ENCODE results near the gene ACACA.

ACACA gene

DNA sequence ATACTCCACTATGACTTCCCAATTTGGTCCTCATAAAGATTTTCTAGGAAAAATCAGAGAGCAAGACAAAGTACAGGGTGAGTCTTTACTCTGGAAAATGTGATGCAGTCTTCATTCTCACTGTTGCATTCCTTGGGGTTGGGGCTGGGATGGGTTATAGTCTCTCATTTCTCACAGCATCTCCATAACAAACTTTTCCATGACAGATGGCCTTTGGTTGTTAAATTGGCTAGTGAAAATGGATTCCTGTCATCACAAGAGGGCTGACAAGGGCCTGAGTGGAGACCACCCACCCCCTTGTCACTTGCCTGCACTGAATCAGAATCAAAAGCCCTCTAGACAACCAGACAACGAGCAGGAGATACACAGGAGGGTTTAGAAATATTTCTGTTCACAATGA lies 283.2 kb downstream of the ACACA start:
- DNase-seq, result no peak

DNA sequence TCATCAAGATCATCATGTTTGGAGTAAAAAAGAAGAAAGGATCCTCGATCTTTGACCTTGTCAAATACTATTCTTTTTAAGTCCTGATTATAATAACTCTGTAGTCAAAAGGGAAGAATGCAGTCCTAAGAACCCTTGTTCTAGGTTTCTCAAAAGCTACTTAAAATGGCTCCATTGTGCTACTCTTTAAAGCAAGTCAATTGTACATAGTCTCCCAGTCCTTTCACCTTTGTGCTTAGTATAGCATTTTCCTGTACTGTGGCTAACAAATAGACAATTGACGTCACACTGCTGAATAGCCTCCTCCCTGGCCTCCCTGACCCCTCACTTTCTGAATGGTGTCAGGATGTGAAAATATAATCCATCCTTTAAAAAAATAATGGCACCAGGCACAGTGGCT lies 285.0 kb downstream of the ACACA start:
- no peak for DNase-seq

DNA sequence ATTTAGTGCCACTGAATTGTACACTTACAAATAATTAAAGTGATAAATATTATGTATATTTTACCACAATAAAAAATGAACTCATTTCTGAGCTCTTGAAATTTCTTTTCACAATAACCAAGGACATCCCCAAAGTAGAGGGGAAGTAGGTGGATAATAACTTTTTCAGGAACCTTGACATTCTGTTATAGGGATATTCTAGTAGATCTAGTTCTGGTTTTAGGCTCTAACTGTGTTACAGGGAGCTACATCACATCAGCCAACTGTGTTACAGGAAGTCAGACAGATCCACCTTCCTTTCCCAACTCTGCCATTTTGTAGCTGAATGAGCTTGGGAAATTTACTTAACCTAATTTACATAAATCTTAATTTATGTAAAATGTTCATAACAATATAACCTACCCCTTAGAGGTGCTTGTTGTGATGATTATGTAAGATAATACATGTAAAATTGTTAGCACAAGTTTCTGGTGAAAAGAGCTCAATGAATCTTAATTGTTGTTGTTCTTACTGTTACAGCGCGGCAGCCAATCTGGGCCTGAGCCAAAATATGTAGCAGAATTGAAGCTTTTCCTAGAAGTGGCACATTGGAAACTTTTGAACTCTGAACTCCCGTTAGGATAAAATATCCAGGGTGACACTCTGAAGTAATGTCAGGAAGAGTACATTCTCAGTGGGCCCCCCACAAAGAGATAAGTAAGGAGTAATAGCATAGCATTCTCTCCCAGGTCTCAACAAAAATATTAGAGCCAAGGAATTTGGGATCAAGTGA lies 288.1 kb downstream of the ACACA start:
- DNase-seq, result no peak

DNA sequence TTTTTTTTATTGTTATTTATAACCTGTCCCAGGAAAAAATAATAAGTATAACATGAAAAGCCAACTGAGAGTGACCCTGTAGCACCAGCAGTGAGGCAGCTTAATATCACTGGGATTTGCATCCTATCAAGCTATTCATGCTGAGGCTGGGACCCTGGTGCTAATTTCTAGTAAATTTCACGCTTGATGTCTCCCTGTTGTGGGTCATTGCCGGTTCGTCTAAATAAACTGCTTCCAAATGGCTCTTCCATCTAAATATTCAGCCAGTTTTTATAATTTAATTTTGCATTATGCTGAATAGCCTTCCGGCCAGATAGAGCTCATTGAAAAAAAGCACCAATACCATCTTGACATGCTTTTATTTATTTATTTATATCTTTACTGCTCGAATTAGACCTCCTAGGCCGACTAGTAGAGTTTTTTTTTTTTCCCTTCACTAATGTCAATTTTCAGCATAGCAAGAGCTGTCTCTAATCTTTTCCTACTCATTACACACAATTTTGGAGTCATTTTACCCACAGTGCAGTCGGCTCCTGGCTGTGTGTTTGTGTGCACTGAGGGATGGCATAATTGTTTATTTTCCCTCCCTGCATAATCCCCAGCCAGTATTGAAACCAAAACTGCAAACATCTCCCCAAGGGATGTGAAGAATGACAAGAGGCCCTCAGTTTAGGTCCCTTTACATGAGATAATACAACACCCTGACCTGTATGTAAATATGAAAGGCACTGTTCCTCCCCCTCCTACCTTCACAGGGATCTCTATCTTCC lies 289.1 kb downstream of the ACACA start:
- DNase-seq, result peak in 1 of 2 experiments; percentile 20

DNA sequence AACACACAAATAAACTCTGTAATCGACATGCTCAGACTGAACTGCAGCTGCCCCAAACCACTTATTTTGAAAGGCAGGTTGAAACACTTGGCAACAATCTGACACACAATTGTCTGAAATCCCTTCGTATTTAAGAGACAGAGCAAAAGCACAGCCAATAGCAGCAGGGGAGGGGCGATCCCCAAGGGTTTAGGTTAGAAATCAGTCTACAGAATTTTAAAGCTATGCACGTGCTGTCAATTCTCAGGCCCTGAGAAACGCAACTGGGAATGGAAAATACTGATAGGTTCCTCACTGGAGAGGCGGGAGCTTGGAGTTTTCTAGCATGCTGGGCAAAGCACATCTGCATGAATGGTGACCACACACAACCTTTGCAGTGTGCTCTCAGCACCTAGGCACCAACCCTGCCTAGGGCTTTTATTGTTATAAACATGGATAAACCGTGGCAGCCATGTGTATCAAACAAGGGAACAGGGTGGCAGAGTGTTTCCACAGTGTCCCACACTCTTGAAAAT lies 289.9 kb downstream of the ACACA start:
- no peak for DNase-seq

DNA sequence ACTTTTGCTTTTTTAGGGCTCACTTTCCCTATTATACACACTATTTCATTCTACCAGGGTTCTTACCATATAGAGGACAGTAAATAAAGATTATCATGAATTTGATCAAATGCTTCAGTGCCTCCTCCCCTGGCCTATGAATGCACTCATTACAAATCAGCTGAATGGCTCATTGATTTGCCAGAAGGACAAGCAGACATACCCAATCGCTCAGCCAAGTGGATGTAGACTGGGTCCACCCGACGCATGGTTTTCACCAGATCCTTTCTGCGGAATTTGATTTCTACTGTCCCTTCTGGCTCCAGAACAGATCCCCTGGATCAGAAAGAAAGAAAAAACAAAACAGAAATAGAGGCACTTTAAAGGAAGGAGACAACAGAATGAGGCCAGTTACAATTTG lies 295.3 kb downstream of the ACACA start:
- DNase-seq, result no peak

DNA sequence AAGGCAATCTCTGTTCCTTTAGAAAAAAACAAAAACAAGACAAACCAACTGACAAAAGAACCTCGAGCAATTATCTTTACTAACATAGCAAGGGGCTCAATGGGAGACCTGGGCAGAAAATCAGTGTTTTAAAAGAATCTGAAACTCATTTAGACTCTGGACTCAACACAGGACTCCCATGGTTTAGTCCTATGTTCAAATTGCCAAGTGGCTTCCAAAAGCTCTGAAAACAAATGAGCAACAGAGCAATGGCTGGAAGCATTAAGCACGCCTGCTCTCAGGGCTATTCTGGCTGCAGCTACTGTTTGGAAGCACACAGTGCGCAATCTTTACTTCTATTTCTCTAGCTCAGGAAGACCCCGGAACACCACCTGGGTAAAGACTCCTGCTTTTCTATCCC lies 295.9 kb downstream of the ACACA start:
- DNase-seq, result no peak

DNA sequence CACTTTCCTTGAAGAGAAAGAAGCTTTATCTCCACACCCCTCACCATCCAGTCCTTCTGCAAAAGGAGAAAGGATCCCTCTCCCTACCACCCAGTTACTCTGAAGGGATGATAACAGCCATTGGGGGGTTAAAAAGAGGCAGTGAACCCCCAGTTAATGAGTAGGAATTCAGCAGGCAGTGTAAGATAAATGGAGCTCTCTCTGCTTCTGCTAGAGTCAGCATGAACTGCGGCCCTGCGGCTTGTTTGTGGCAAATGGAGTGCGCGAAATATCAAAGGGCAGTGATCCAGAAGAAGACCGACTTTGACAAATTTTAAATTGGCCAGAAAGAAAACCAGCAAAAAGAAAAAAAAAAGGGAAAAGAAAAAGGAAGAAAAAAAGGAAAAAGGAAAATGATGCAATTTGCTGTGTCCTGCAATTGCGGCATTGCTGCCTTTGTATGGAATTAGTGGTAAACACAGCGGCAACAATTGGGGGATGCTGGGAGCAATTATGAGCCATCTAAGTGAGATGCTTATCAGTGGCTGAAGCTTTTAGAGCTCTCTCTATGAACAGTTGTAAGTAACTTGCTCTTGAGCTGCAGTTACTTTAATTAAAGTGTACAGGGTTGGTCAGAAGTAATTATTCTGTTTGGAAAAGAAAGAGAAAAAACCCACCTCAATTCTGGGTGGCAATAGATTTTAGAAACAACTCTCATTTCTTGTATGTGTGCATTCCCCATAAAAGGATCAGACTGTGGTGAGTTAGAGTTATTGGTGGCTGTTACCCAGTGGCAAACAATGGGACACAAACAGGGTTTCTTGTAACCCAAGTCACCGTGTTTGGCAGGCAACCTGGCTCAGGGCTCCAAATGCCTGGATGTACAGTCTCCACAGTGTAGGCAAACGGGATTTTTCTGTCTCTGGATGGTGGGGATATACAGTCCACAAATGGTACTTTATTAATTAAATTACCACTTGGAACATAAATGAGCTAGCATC lies 296.6 kb downstream of the ACACA start:
- no peak for DNase-seq

DNA sequence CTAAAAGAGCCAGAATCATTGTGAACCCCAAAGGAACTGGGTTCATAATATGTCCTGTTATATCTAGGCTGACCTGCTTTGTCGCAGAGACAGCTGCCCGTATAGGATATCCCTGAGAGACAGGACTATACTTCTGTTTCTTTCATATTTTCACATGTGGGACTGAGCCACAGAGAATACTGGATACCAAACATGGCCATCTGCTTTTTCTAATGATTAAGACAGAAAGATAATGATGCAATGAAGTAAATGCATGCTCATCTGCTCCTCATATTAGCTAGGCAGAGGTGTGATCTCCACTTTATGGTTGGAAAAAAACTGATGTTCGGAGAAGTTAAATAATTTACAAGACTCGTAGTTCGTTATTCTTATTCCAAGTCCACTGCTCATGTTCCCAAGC lies 297.5 kb downstream of the ACACA start:
- DNase-seq, result no peak

DNA sequence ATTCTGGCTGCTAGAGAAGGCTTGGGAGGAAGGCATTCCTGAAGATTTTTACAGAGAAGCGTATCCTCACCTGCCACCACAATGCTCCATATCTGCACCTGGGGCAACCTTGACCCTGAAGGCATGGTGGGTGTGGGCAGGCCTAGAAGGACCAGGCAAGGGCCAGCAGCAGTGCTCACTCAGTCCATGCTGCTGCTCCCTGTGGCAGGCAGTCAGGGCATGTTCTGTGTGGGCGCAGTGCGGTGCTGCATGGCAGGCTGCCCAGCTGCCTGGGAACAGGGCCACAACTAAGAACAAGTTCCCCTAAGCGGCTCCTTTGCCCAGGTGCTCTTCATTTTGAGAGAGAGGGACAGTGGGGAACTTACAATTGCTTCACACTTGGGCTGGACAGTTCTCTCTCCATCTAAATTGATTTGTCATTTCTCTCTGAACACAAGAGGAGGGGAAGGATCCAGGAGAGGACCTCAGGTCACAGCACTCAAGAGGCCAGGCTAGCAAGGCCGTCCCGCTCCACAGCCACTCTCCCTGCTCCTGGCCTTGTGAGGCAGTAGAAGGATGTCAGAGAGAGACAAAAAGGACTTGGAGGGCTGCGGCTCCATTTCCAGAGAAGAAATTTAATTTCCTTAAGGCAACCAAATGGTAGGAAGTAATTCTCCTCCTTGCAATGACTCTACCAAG lies 299.1 kb downstream of the ACACA start:
- peak in 1 of 2 experiments; percentile 62 for DNase-seq

DNA sequence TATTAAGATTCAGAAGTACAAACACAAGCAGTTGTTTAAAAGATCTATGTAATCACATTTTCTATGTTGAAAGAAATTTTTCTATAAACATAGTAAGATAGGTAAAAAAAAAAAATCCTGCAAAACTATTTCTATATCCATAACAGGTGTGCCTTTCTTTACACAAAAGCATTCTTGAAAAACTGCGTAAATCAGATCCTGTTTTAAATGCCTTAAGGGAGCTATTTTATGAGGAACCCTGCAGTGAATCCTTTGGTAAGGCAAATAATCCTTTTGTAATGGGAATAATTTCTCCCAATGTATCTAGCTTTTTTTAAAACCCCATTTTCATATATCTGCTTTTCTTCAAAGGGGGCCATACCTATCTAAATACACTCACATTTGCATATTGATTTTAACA lies 300.6 kb downstream of the ACACA start:
- no peak for DNase-seq

DNA sequence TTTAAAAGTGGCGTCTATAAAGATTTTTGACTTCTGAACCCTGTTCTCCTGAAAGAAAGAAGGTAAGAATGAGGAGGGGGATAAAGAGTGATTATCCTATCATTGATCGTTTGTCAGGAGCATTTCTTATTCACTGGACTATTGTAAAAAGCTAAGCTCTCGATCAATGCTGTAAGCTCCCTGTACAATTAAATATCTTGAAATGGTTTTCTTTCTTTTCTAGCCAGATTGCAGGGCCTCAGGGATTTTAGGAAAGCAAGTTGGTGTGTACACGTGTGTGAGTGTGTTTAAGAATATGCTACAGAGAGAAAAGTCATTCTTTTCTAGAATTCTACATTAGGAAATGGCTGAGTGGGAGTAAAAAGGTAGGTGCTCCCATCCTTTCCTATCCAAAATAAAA lies 303.4 kb downstream of the ACACA start:
- no peak for DNase-seq

DNA sequence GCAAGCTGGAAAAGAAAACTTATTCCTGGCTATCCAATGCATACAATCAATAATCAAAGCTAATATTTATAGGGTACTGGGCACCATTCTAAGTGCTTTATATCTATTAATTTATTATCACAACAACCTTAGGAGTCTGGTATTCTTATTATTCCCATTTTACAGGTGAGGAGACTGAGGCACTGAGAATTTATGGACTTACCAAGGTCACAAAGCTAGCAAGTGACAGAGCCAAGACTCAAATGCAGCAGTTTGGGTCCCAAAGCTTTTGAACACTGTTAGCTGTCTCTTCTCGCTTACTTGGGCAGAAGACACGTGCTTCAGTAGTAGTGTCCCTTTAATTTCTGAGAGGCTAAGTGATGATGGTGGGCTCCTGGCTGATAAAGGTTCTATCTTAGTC lies 305.3 kb downstream of the ACACA start:
- no peak for DNase-seq

DNA sequence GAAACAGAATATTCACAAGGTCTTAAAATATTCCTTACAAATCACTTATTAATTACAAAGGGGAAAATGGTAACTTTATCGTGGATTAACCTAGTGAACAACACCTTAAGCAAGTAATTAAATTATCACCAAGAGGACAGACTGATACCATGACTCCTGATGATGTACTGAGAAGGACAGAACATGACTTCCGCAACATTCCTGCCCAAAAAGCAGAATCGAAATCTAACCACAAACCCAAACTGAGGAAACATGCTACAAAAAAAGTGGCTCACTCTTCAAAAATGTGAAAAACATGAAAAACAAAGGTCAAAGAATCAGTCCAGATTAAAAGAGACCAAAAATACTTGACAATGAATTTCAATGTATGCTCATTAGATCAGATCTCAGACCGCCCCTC lies 306.4 kb downstream of the ACACA start:
- DNase-seq, result no peak

DNA sequence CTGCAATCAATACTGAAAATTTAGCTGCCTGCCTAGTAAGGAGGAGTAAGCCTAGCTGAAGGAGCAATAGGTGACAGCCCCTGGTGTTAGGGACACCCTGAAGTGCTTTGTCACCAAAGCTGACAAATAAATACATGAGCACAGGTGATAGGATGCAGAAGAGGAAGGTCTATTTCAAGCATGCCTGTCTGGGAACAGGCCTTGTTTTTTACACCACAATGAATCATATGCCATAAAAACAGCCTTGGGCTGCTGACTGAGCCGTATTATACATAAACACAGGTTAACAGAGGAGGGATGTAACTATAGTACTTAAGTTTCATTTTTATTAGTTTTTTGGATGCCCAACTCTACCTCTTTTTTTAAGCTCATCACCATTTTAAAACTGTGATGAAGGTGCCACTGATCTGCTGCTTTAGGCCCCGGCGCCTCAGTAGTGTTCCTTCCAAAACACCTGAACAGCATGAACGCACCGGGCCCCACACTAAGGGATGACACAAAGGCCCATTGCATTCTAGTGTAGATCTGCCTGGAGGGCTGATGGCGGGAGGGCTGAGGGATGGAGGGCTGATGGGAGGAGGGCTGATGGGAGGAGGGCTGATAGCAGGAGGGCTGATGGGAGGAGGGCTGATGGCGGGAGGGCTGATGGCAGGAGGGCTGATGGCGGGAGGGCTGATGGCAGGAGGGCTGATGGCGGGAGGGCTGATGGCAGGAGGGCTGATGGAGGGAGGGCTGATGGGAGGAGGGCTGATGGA lies 307.5 kb downstream of the ACACA start:
- DNase-seq, result no peak

DNA sequence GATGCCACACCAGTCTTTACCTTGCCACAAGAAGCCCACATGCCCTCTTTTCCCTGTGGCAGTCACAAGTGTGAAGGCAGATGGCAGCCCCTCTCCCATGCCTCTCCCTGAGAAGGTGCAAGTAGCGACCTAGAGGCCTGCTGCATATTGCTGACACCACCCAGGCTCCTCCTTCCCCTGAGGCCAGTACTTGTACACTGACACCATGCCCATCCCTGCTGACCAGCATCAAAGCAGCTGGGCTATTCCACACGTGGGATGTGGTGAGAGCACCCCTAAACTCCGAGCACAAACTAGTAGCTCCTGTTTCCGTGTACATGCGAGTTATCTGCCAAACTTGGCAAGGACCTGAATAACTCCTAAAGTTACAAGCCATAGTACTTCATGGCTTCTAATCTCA lies 308.5 kb downstream of the ACACA start:
- no peak for DNase-seq

DNA sequence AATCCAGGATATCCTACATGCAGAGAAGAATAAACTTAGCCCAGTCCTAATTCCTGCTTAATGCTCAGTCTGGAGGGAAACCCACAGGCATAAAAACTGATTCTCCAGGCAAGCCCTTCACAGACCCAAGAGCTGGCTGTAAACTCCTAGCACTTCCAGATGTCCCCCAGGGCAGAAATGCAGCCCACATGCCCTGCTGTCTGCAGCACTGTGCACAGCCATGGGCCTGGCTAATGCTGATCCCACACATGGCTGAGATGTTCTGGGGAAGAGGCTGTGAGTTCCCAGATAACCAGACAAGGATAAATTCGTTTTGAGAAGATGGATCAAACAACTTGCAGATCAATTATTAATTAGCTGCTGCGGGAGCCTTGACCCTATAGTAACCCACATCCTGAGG lies 309.5 kb downstream of the ACACA start:
- DNase-seq, result no peak

DNA sequence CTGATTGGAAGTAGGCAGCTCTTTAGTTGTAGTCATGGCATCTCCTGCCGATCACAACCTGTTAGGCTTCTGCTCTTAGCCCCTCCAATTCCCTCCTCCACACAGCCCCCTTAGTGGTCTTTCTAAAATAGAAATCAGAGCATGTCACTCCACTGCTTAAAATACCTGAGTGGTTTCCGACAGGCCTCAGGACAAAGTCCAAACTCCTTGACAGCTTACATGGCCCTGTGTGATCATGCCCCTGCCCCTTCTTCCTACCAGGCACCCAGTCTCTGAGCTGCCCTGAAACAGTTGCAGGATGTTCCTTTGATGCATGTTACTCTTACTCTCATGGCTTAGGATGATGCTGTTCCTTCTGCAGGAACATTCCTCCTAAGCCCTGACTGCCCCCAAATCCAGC lies 310.6 kb downstream of the ACACA start:
- no peak for DNase-seq

DNA sequence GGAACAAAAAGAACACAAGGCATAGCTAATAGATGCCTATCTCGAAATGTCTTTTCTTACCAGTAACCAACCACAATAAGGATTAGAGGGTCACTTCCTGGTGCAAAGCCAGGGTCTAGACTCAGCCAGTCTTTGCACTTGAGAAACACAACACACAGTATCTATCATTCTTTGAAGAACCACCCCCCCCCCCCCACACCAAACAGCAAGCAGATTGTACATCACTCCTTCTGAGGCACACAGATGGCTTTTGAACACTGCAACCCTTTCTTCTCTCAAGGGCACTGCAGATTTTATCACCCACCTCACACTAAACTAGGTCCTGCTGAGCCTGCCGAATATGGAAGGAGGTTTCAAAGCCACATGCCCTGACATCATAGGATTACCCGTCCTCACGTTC lies 312.2 kb downstream of the ACACA start:
- DNase-seq, result no peak

DNA sequence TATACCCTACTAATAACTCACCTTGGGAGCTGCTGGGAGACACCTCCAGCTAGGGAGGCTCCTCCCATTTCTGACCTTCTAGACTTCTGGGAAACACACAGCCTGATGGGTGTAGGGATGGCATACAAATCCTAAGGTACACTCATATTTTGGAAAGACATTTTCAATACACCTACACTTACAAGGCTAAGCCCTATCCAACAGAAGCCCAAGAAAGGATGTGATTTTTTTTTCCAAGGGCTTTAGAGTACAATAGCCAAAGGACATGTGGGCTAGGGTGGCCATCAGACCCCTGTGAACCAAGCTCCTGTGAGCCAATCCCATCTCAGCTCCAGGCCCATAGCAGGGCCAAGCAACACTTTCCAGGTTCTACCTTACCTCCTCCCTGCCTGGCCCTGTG lies 313.9 kb downstream of the ACACA start:
- no peak for DNase-seq

DNA sequence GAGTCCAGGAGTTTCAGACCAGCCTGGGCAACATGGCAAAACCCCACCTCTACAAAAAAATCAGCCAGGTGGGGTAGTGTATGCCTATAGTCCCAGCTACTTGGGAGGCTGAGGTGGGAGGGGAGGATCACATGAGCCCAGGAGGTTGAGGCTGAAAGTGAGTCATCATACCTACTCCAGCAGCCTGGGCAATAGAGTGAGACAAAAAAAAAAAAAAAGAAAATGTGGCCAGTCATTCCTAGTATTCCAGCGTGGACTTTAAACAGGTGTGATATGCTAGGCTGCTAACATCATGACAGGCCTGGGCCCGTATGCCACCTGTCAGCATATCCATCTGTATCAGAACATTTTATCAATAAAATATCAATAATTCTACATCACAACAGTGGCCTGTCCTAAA lies 314.6 kb downstream of the ACACA start:
- DNase-seq, result no peak

DNA sequence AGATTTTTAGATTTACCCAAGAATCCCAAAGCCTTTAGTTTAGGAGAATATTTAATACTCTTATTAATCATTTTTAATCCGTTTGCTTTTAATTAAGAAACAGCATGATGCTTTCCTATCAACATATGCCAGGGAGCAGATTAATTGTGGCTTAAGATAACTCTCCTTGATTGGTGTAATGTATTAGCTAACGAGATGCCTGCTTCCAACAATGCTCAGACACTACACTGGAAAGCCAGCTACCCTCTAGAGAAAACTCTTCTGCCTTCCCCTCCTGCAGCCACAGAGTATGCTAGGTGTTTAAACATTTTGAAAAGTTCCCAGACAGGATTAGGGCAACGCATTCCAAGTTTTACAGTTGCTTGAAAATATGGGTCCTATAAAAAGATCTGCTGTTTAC lies 315.7 kb downstream of the ACACA start:
- no peak for DNase-seq

All from NCI-H446 (cell line).